ENCODE data around the gene H2BK1. TPM values are rescaled to one million over a fixed set of nuclear protein-coding genes. Genes with fewer than 3 reads are reported as not detected.

The H2BK1 gene
- total RNA-seq, 1 donor from 2014 or later = not detected

DNA sequence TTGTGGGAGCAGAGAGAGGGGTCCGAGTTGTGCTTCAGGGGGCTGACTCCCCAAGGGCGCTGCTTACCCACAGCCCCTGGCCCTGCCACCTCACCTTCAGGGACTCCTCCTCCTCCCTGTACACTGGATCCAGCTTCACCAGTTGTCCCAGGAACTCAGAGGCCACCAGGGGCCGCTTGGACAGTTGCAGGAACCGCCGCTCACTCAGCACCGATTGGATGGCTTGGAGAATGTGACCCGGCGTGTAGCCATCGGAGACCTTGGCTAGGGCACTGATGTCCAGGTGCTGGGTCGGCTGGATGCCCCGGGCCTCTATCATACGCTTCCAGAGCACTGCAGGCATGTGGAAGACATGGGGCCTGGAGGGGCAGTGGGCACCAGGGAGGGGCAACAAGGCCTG, 18.7 kb downstream of the H2BK1 start:
- Mint-ChIP-seq H3K9me3 (ENCODE audit: unreplicated experiment) (no peaks in the 10 kb centered on the region), H3K4me1 (ENCODE audit: unreplicated experiment) (no peaks in the 10 kb centered on the region), H3K36me3 (ENCODE audit: unreplicated experiment) (no peaks in the 10 kb centered on the region)

DNA sequence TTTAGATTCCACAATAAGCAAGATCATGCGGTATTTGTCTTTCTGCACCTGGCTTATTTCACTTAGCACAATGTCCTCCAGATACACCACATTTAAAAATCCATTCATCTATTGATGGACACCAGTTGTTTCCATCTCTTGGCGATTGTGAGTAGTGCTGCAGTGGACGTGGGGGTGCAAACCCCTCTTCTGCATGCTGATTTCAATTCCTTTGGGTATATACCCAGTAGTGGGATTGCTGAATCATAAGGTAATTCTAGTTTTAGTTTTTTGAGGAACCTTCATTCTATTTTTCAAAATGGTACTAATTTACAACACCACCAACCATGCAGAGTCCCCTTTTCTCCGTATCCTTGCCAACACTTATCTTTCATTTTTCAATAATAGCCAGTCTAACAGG, 21.2 kb downstream of the H2BK1 start:
- Mint-ChIP-seq H3K4me1 (ENCODE audit: unreplicated experiment) (no peaks in the 10 kb centered on the region), H3K27me3 (ENCODE audit: unreplicated experiment) (peaks cover 30% of the 10 kb centered on the region), H3K4me3 (ENCODE audit: unreplicated experiment) (no peak overlapping the region), H3K9me3 (ENCODE audit: unreplicated experiment) (no peaks in the 10 kb centered on the region), H3K36me3 (ENCODE audit: unreplicated experiment) (no peaks in the 10 kb centered on the region), H3K27ac (ENCODE audit: unreplicated experiment) (no peak overlapping the region)
- TF ChIP-seq, protein P1, sequence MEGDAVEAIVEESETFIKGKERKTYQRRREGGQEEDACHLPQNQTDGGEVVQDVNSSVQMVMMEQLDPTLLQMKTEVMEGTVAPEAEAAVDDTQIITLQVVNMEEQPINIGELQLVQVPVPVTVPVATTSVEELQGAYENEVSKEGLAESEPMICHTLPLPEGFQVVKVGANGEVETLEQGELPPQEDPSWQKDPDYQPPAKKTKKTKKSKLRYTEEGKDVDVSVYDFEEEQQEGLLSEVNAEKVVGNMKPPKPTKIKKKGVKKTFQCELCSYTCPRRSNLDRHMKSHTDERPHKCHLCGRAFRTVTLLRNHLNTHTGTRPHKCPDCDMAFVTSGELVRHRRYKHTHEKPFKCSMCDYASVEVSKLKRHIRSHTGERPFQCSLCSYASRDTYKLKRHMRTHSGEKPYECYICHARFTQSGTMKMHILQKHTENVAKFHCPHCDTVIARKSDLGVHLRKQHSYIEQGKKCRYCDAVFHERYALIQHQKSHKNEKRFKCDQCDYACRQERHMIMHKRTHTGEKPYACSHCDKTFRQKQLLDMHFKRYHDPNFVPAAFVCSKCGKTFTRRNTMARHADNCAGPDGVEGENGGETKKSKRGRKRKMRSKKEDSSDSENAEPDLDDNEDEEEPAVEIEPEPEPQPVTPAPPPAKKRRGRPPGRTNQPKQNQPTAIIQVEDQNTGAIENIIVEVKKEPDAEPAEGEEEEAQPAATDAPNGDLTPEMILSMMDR (IDR thresholded peaks at IDR 0.05) = no peak
- DNase-seq (ENCODE audit: extremely low spot score, unreplicated experiment) = no peak

More for the DNA sequence above, 18.7 kb downstream of the H2BK1 start:
- H3K4me3 Mint-ChIP-seq (ENCODE audit: unreplicated experiment) = no peak overlapping the region
- H3K27me3 Mint-ChIP-seq (ENCODE audit: unreplicated experiment) = peaks cover 40% of the 10 kb centered on the region
- DNase-seq (ENCODE audit: extremely low spot score, unreplicated experiment) = no peak
- no peak overlapping the region for H3K27ac Mint-ChIP-seq (ENCODE audit: unreplicated experiment)
- TF ChIP-seq, protein P1 (IDR thresholded peaks at IDR 0.05) = no peak

DNA sequence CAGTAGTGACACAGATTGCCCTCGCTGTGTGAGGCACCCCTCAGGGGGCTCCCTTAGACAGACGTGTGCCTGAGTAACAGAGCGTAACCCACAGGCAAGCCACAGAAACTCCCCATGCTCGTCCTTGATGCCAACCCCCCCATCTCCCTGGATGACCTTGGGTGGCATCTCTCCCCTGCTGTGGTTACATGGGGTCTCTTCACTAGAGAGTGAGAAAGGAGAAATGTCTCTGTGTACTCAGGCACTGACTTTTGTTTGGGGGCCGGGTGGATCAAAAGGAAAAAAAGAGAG, 22.1 kb downstream of the H2BK1 start:
- Mint-ChIP-seq H3K36me3 (ENCODE audit: unreplicated experiment) (no peaks in the 10 kb centered on the region), H3K4me1 (ENCODE audit: unreplicated experiment) (no peaks in the 10 kb centered on the region), H3K27ac (ENCODE audit: unreplicated experiment) (no peak overlapping the region), H3K27me3 (ENCODE audit: unreplicated experiment) (peaks cover 27% of the 10 kb centered on the region), H3K4me3 (ENCODE audit: unreplicated experiment) (no peak overlapping the region), H3K9me3 (ENCODE audit: unreplicated experiment) (no peaks in the 10 kb centered on the region)
- TF ChIP-seq, protein P1 (IDR thresholded peaks at IDR 0.05) = no peak
- DNase-seq (ENCODE audit: extremely low spot score, unreplicated experiment) = no peak

DNA sequence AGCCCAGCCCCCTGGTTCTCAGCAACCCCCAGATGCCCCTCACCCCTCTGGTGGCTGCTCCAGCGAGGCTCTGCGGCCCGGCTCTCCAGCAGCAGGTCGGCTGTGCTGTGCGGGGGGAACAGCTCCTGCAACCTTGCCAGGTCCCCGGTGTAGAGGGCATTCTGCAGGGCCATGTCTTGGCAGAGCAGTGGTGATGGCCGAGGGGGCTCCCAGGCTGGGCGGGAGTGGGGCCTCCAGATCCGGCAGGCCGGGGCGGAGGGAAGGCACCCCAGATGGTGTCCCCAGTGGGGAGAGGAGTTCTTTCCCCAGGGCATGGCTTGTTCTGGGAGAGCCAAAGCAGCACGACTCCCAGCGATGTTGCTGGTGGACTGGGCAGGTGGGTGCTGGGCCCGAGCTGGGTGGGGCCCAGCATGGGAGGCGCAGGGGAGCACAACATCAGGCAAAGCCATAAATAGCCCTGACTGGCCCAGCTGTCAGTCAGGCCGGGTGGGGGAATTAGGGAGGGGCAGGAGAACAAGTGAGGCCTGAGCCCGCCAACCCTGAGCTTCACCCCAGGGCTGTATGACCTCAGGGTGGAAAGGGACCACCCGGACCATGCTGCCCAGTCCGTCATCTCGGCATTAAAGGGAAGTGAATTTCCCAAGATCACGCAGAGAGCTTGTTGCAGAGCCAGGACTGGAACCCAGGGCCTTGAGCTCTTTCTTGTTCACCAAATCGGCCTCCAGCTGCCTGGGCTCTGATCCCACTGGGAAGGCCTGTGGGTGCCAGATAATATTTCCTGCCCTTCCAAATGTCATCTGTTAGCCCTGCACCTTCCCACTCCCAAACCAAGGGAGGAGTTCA, 22.7 kb downstream of the H2BK1 start:
- Mint-ChIP-seq H3K4me1 (ENCODE audit: unreplicated experiment) (no peaks in the 10 kb centered on the region), H3K27ac (ENCODE audit: unreplicated experiment) (no peak overlapping the region), H3K9me3 (ENCODE audit: unreplicated experiment) (no peaks in the 10 kb centered on the region), H3K4me3 (ENCODE audit: unreplicated experiment) (no peak overlapping the region), H3K27me3 (ENCODE audit: unreplicated experiment) (peaks cover 30% of the 10 kb centered on the region), H3K36me3 (ENCODE audit: unreplicated experiment) (no peaks in the 10 kb centered on the region)
- no peak for DNase-seq (ENCODE audit: extremely low spot score, unreplicated experiment)
- TF ChIP-seq, protein P1 (IDR thresholded peaks at IDR 0.05) = no peak

DNA sequence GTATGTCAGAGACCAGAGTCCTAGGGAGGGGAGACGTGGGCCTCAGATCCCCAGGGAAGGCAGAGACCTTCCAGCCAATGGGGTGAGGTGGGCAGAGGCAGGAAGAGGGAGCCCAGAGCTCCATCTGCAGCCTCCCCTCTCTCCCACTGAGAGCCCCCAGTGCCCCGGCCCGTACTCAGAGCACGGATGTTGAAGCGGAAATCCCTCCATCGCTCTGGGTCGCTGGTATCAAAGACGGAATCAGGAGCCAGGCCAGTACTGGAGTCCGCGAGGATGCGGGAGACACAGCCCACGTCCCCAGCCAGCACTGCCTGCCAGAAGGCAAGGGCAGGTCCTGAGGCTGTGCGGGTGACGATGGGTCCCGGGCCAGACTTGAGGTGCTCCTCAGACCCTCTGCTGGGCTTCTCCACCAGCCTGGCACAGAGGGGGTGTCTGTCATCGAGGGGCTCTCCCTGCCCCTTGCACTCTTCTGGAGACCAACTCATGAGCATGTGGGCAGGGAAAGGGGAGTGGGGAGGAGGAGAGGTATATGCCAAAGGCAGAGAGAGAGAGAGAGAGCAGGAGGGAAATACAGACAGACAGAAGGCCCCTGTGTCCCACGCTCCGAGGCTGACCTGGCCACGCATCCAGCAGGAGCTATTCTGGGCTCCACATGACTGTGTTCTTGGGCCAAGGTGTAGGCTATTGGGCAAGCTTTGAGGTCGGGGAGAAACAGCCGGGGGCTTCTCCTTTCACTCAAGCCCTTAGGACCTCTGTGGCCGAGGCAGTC, 23.5 kb downstream of the H2BK1 start, which contains the start of gene ASB10:
ASB10 (minus strand) TSS at position 611 of the 769 bp plus-strand sequence; CDS start at position 491, 120 bp downstream.
- DNase-seq (ENCODE audit: extremely low spot score, unreplicated experiment) = no peak
- H3K36me3 Mint-ChIP-seq (ENCODE audit: unreplicated experiment) = no peaks in the 10 kb centered on the region
- no peaks in the 10 kb centered on the region for H3K9me3 Mint-ChIP-seq (ENCODE audit: unreplicated experiment)
- H3K27ac Mint-ChIP-seq (ENCODE audit: unreplicated experiment) = no peak within 1 kb of the TSS
- no peak within 1 kb of the TSS for H3K4me3 Mint-ChIP-seq (ENCODE audit: unreplicated experiment)
- H3K27me3 Mint-ChIP-seq (ENCODE audit: unreplicated experiment) = peaks cover 34% of the 10 kb centered on the region
- no peaks in the 10 kb centered on the region for H3K4me1 Mint-ChIP-seq (ENCODE audit: unreplicated experiment)
- TF ChIP-seq, protein P1 (IDR thresholded peaks at IDR 0.05) = no peak

All from osteocyte (in vitro differentiated cells).